ENCODE measurements around the gene RPS27. TPM values are rescaled to one million over a fixed set of nuclear protein-coding genes. Genes with fewer than 3 reads are reported as not detected.
"Not testable (repeated sequence)": the region's sequence is repeated elsewhere in the genome, so short reads cannot be mapped to it uniquely, and the experiment has no call there.

Gene RPS27
- total RNA-seq, 2 donors from 2014 or later, result 1,048 to 1,210 TPM

- Histone ChIP-seq H3K27ac (no peak overlapping the region), H3K9ac (ENCODE audit: low read depth in 2 of 2, low read length in 2 of 2) (no peak overlapping the region), H3K4me3 (no peak overlapping the region), H3K36me3 (no peaks in the 10 kb centered on the region), H3K9me3 (no peaks in the 10 kb centered on the region), H3K27me3 (no peaks in the 10 kb centered on the region), H3K4me1 (no peaks in the 10 kb centered on the region)
- DNase-seq, result no peak
- intact Hi-C loops (cut with DNase I), result no loop called here
- no peak for TF ChIP-seq CTCF (IDR thresholded peaks at IDR 0.05)
Measured at GRCh38 chr1:154012129-154012528, 21.6 kb downstream of the RPS27 start.

- H3K4me1 ChIP-seq; H3K9ac ChIP-seq (ENCODE audit: low read depth in 2 of 2, low read length in 2 of 2); H3K4me3 ChIP-seq; H3K9me3 ChIP-seq; H3K27ac ChIP-seq; H3K36me3 ChIP-seq; DNase-seq; intact Hi-C loops (cut with DNase I); H3K27me3 ChIP-seq: not testable (repeated sequence)
Measured at GRCh38 chr1:154012543-154012942, 22.0 kb downstream of the RPS27 start.

- no peak for TF ChIP-seq CTCF (IDR thresholded peaks at IDR 0.05)
- Histone ChIP-seq H3K4me1 (no peaks in the 10 kb centered on the region), H3K9ac (ENCODE audit: low read depth in 2 of 2, low read length in 2 of 2) (no peak overlapping the region), H3K27me3 (no peaks in the 10 kb centered on the region), H3K27ac (no peak overlapping the region), H3K9me3 (no peaks in the 10 kb centered on the region), H3K4me3 (no peak overlapping the region), H3K36me3 (no peaks in the 10 kb centered on the region)
- intact Hi-C loops (cut with DNase I), result no loop called here
- no peak for DNase-seq
Measured at GRCh38 chr1:154014154-154014907, 23.8 kb downstream of the RPS27 start.

GRCh38 chr1:154019269-154019668, 28.7 kb downstream of the RPS27 start:
- TF ChIP-seq CTCF (IDR thresholded peaks at IDR 0.05), result no peak
- no peaks in the 10 kb centered on the region for H3K36me3 ChIP-seq
- H3K9ac ChIP-seq (ENCODE audit: low read depth in 2 of 2, low read length in 2 of 2), result no peak overlapping the region
- H3K27ac ChIP-seq, result no peak overlapping the region
- no peak for DNase-seq
- no peaks in the 10 kb centered on the region for H3K27me3 ChIP-seq
- no peaks in the 10 kb centered on the region for H3K4me1 ChIP-seq
- no peak overlapping the region for H3K4me3 ChIP-seq
- intact Hi-C loops (cut with DNase I), result no loop called here
- H3K9me3 ChIP-seq, result no peaks in the 10 kb centered on the region

GRCh38 chr1:154019940-154020339, 29.4 kb downstream of the RPS27 start:
- no peak overlapping the region for H3K27ac ChIP-seq
- no peak for DNase-seq
- no peaks in the 10 kb centered on the region for H3K4me1 ChIP-seq
- intact Hi-C loops (cut with DNase I), result no loop called here
- H3K9me3 ChIP-seq, result no peaks in the 10 kb centered on the region
- no peak for TF ChIP-seq CTCF (IDR thresholded peaks at IDR 0.05)
- no peak overlapping the region for H3K9ac ChIP-seq (ENCODE audit: low read depth in 2 of 2, low read length in 2 of 2)
- H3K4me3 ChIP-seq, result no peak overlapping the region
- H3K36me3 ChIP-seq, result no peaks in the 10 kb centered on the region
- no peaks in the 10 kb centered on the region for H3K27me3 ChIP-seq

- intact Hi-C loops (cut with DNase I); H3K4me3 ChIP-seq; DNase-seq; H3K27ac ChIP-seq; H3K9me3 ChIP-seq; H3K36me3 ChIP-seq; H3K9ac ChIP-seq (ENCODE audit: low read depth in 2 of 2, low read length in 2 of 2); H3K4me1 ChIP-seq; H3K27me3 ChIP-seq: not testable (repeated sequence)
Measured at GRCh38 chr1:154033697-154034096, 43.1 kb downstream of the RPS27 start.

Small RNA genes lying within 50 kb of the gene (microRNA-seq; reads per million reads assigned to microRNA genes)
- gene MIR6737, result not detected

Other genes starting within 250 kb of the RPS27 start
- gene SLC27A3, start 215.4 kb upstream of the RPS27 start, total RNA-seq, result 10 to 100 TPM; 24.1 to 27.9 TPM
- 10 to 100 TPM; 32.5 to 36.5 TPM for gene GATAD2B, start 67.8 kb upstream of the RPS27 start, total RNA-seq
- 10 to 100 TPM; 26.9 to 45.6 TPM for gene DENND4B, start 44.0 kb upstream of the RPS27 start, total RNA-seq
- gene CRTC2, start 32.1 kb upstream of the RPS27 start, total RNA-seq, result 10 to 100 TPM; 26.9 to 40.7 TPM
- 10 to 100 TPM; 76.8 to 90.9 TPM for gene SLC39A1, start 27.2 kb upstream of the RPS27 start, total RNA-seq
- gene CREB3L4, start 22.9 kb upstream of the RPS27 start, total RNA-seq, result 10 to 100 TPM; 19.0 to 37.1 TPM
- 100 to 1,000 TPM; 133 to 245 TPM for gene JTB, start 13.1 kb upstream of the RPS27 start, total RNA-seq
- 10 to 100 TPM; 62.7 to 84.7 TPM for gene RAB13, start 4.4 kb upstream of the RPS27 start, total RNA-seq
- under 1 TPM; 0.10 to 0.11 TPM for gene NUP210L, start 164.3 kb downstream of the RPS27 start, total RNA-seq
- 100 to 1,000 TPM; 502 to 757 TPM for gene TPM3, start 201.3 kb downstream of the RPS27 start, total RNA-seq
- gene CFAP141, start 215.6 kb downstream of the RPS27 start, total RNA-seq, result not detected
- 100 to 1,000 TPM in 1 of 2 donors, 10 to 100 TPM in 1; 84.8 to 102 TPM for gene UBAP2L, start 230.2 kb downstream of the RPS27 start, total RNA-seq

Data from colonic mucosa (tissue), 4 donors.